Activated CD4-positive, alpha-beta T cell treated with anti-CD3 and anti-CD28 coated beads, Interleukin-2, amount 50 U/mL, for 48 hours (primary cell): ENCODE data around the gene U2SURP.
"Not testable (repeated sequence)": the region's sequence is repeated elsewhere in the genome, so short reads cannot be mapped to it uniquely, and the experiment has no call there.

Experiments
- DNase-seq, 2 experiments: peaks; one replicate each; pipeline ENCODE4 v3.0.0-alpha.2; 2020

Gene U2SURP

GRCh38 chr3:142976621-142977398 is 24.6 kb upstream of the U2SURP start:
- DNase-seq = no peak

DNA sequence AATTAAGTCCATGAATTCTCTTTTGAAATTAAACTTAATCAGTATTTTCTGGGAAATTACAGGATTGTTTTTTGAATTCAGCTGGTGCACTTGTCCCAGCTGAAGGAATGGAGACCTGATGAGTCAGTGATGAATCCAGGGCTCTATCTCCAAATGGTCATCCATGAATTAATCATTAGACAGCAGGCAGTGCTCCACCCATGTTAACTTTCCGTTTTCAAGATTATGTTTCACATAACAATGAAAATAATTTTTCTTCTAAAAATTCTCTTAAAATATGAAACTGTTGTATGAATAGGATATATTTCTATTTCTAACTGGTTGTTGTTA is 24.0 kb upstream of the U2SURP start:
- DNase-seq = no peak

GRCh38 chr3:142981108-142981507 is 20.3 kb upstream of the U2SURP start:
- DNase-seq = no peak

- no peak for DNase-seq
Observed at GRCh38 chr3:142982038-142982773, 19.2 kb upstream of the U2SURP start.

- no peak for DNase-seq
Observed at GRCh38 chr3:142983318-142983717, 18.1 kb upstream of the U2SURP start.

DNA sequence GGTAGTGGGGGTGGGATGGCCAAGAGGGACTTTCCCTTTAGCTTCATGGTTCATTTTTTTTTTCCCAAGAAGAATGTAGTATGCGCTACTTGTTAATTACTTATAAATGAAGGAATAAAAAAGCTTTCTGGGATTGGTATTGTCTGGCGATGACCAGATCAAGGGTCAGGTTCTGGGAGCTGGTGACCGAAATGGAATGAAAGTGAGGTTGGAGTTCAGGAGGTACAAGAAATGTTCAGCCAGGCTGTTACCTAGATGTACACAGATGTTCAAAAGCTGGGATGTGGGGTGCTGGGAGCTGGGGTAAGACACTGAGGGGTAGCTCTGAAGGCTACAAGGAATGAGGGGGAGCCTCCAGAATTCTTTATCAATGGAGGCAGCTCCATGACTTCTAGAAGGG is 17.1 kb upstream of the U2SURP start:
- DNase-seq = no peak

- no peak for DNase-seq
Observed at GRCh38 chr3:142987080-142987700, 14.2 kb upstream of the U2SURP start.

GRCh38 chr3:142987707-142988106 is 13.7 kb upstream of the U2SURP start:
- no peak for DNase-seq

DNA sequence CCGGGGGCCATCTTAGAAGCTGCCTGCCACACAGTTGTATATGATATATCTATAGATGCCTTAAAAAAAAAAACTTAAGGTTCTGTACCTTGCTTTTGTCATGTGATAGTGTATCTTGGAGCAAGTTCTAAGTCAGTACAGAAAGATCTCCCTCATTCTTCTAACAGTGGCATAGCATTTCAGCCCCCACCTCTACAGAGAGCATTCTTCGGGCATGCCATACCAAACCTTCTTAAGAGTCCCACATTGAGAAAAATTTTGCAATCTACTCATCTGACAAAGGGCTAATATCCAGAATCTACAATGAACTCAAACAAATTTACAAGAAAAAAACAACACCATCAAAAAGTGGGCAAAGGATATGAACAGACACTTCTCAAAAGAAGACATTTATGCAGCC is 13.1 kb upstream of the U2SURP start:
- DNase-seq = not testable (repeated sequence)

- DNase-seq = not testable (repeated sequence)
Observed at GRCh38 chr3:142988826-142989225, 12.5 kb upstream of the U2SURP start.

DNA sequence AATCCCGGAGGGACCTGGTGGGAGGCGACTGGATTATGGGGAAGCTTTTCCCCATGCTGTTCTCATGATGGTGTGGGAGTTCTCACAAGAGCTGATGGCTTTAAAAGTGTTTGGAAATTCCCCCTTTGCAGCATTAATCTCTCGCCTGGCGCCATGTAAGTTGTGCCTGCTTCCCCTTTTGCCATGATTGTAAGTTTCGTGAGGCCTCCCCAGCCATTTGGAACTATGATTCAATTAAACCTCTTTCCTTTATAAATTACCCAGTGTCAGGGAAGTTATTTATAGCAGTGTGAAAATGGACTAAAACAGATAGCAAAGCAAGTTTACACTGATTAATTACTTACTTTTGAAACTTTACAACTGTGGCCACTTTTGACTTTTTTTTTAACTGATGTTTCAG is 10.6 kb upstream of the U2SURP start:
- no peak for DNase-seq

- DNase-seq = no peak
Observed at GRCh38 chr3:142992323-142992722, 9.0 kb upstream of the U2SURP start.

GRCh38 chr3:142993958-142994442 is 7.4 kb upstream of the U2SURP start:
- DNase-seq = peak; percentile 59 to 66

DNA sequence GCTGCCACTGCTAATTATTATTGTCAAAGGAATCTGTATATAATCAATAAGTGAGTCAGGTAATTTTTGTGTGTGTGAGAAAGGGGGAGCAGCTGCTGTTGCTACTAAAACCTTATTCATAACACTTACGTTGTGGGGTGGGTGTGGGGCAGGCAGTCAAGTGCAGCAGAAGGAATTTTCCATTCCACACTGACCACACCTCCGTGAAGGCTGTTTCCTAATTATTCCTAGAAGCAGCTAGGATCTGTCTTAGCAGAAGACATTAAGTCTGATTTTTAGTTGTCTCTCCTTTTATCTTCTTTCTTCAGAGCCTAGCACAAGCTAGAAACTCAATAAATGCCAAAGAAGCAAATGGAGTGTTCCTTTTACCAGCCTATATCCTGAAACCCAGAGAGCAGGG is 4.0 kb upstream of the U2SURP start:
- DNase-seq = no peak

GRCh38 chr3:142998439-142998838 is 2.9 kb upstream of the U2SURP start:
- DNase-seq = no peak

- no peak for DNase-seq
Observed at GRCh38 chr3:142999881-143000280, 1.5 kb upstream of the U2SURP start.

DNA sequence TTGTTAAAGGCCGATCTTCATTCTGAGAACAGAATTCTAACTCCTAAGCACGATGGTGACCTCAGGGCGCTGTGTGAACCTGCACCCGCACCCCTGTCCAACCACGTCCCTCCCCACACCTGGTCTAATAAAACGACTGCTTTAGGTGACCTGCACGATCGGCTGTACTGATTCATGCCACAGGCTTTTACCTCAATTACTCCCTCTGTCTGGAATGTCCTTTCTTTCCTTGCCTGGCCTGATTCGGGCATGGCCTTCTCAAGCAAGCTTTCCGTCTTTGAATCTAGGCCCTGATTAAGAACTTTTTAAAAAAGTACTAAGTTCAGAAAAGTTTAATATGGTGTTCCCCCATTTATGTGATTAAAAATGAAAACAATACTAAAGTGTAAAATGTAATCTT is 842 bp upstream of the U2SURP start:
- no peak for DNase-seq

GRCh38 chr3:143001034-143001368 is 369 bp upstream of the U2SURP start:
- DNase-seq = peak in 1 of 2 experiments; percentile 70

DNA sequence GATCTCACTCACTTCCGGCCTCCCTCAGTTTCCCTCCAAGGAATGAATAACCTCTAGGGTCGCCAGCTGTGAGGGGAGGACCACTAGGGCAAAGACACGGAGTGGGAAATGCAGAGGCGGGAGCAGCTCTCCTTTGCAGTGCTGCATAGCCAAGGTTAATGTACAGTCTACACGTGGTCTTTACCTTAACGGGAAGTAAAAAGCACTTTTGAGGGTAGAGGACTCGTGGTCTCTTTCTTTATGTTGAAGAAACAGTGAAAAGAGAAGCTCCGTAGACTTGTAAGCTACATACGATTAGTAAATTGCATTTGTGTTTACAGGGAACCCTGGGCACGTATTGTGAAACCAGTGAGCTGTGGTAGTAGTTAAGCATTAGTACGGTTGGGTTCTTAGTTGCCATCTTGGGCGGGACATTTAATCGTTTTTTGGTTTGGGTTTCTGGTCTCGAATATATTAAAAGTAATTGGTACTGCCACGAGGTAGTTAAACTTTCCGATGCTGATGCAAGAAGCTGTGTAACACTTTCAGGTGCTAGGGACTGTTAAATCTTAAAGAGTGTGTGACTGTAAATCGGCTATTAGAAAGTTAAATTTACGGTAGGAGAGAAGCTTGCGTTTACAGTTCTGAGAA is 828 bp downstream of the U2SURP start:
- DNase-seq = peak in 1 of 2 experiments; percentile 11

DNA sequence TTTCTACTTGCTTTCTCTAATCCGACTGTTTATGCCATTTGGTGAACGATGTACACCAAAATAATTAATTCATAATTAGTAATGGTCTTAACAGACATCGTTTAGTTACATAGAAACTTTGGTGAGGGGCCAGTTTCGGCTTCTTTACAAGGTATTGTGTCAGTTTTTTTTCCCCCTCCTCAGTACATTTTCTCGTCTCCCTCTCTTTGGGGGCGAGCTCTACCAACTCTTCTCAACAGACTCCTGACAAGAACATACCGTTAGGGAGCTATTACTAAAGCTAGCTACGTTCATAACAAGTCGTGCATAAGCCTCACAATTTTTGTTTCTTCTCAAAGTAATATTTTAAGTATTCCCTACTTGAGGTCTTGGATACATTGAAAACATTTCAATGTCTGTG is 1.4 kb downstream of the U2SURP start:
- DNase-seq = no peak

DNA sequence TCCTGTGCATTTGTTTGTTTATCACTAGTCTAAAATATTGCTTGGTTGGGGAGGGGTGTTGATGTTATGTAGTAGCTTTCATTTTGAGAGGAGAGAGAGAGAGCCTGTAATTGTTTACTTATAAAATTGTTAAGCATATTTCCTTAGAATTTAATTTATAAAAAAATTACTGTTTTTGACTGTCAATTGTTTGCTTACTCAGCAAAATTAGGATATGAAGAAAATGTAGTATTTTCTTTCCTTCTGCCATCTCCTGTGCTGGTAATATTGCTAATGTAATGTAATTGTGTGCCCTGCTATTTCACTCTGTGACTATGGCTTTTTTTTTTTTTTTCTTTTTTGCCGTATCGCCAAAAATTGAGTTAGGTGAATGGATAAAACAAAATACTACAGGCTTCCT is 3.5 kb downstream of the U2SURP start:
- DNase-seq = no peak

- no peak for DNase-seq
Observed at GRCh38 chr3:143010024-143010423, 8.7 kb downstream of the U2SURP start.

DNA sequence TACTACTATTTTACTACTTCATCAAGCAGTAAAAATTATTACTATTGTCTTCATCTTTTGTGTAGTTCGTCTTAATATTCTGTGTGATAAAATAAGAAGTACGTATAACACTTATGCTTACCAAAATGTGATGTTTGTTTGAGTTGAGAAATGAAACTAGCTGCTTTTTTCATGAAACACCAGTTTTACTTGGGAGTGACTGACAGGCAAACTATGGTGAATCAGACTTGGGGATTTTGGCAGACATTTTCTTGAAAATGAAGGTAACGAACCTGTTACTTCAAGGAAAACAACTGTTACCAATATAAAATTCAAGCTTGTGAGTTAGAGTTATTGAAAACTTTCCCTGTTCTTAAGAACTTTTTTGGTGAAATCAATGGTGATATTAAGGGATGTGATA is 10.3 kb downstream of the U2SURP start:
- no peak for DNase-seq

GRCh38 chr3:143014921-143015320 is 13.6 kb downstream of the U2SURP start:
- no peak for DNase-seq
